HEK293 (cell line): Measurements from ENCODE around the gene LAMC3.

Experiments used
- PRDM1 ChIP-seq: fragments of 450-650 bp; formaldehyde crosslinking; IDR thresholded peaks from 2 replicates; pipeline ENCODE4; 2016; ENCODE audit warnings: missing biosample characterization, missing genetic modification characterization
- REPIN1 ChIP-seq: fragments of 450-650 bp; formaldehyde crosslinking; IDR thresholded peaks from 2 replicates; pipeline ENCODE4 v1.5.1; 2017; ENCODE audit warnings: missing biosample characterization, missing genetic modification characterization, low read depth
- YY1 ChIP-seq: fragments of 450-650 bp; formaldehyde crosslinking; IDR thresholded peaks from 2 replicates; pipeline ENCODE4 v1.5.1; 2018; ENCODE audit warnings: missing biosample characterization, missing genetic modification characterization
- ZNF10 ChIP-seq: fragments of 450-650 bp; formaldehyde crosslinking; IDR thresholded peaks from 2 replicates; pipeline ENCODE4 v1.5.1; 2017; ENCODE audit warnings: missing biosample characterization, missing genetic modification characterization
- ZNF24 ChIP-seq: fragments of 450-650 bp; formaldehyde crosslinking; IDR thresholded peaks from 2 replicates; pipeline ENCODE4 v1.5.1; 2016; ENCODE audit warnings: missing biosample characterization, missing genetic modification characterization
- ZNF274 ChIP-seq, 2 experiments: fragments of 200-500 bp in 1 of 2; fragments of 450-650 bp in 1 of 2; sonication (Bioruptor generic) in 1 of 2; formaldehyde crosslinking in 1 of 2; IDR thresholded peaks; 2 replicates each; pipeline versions ENCODE4 v1.5.1 to v1.6.1; 2014 to 2016; ENCODE audit warnings: borderline replicate concordance in 1 of 2, inconsistent platforms in 1 of 2, low read length in 1 of 2, missing biosample characterization in 1 of 2, missing genetic modification characterization in 1 of 2
- ZNF350 ChIP-seq: fragments of 450-650 bp; formaldehyde crosslinking; IDR thresholded peaks from 2 replicates; pipeline ENCODE4 v1.5.0; 2017; ENCODE audit warnings: missing biosample characterization, mild to moderate bottlenecking, missing genetic modification characterization
- ZNF707 ChIP-seq: fragments of 450-650 bp; formaldehyde crosslinking; IDR thresholded peaks from 2 replicates; pipeline ENCODE4 v1.5.1; 2016; ENCODE audit warnings: missing biosample characterization, missing genetic modification characterization
- ZNF776 ChIP-seq: fragments of 450-650 bp; formaldehyde crosslinking; IDR thresholded peaks from 2 replicates; pipeline ENCODE4 v1.5.0; 2017; ENCODE audit warnings: missing biosample characterization, missing genetic modification characterization, borderline replicate concordance
- TF ChIP-seq, protein P1 (sequence below): fragments of 450-650 bp; formaldehyde crosslinking; IDR thresholded peaks from 2 replicates; pipeline ENCODE4 v1.5.1; 2016; ENCODE audit warnings: missing biosample characterization, missing genetic modification characterization
- TF ChIP-seq, protein P2 (sequence below): fragments of 450-650 bp; formaldehyde crosslinking; IDR thresholded peaks from 2 replicates; pipeline ENCODE4 v1.5.1; 2016; ENCODE audit warnings: missing biosample characterization, missing genetic modification characterization
- TF ChIP-seq, protein P3 (sequence below): IDR thresholded peaks from 2 replicates; pipeline ENCODE4 v1.6.1; 2011; ENCODE audit warnings: mild to moderate bottlenecking, low read depth, low read length, borderline replicate concordance

DNA sequence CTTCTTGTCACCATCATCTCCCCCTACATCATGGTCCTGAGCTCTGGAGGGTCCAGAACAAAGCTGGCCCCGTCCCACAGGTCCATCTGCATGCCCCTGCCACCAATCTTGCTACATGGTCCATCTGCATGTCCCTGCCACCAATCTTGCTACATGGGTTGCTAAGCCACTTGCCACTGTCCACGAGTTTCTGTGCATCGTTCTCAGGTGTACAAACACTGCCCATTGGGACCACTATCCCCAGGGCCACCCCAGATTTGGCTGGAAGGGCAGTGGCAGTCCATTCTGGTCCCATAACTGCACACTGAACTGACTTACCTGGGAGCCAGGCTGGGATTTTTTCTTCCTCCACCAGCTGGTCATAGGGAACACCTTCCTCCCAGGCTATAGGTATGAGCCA lies 8.0 kb upstream of the LAMC3 start:
- TF ChIP-seq, protein P1, sequence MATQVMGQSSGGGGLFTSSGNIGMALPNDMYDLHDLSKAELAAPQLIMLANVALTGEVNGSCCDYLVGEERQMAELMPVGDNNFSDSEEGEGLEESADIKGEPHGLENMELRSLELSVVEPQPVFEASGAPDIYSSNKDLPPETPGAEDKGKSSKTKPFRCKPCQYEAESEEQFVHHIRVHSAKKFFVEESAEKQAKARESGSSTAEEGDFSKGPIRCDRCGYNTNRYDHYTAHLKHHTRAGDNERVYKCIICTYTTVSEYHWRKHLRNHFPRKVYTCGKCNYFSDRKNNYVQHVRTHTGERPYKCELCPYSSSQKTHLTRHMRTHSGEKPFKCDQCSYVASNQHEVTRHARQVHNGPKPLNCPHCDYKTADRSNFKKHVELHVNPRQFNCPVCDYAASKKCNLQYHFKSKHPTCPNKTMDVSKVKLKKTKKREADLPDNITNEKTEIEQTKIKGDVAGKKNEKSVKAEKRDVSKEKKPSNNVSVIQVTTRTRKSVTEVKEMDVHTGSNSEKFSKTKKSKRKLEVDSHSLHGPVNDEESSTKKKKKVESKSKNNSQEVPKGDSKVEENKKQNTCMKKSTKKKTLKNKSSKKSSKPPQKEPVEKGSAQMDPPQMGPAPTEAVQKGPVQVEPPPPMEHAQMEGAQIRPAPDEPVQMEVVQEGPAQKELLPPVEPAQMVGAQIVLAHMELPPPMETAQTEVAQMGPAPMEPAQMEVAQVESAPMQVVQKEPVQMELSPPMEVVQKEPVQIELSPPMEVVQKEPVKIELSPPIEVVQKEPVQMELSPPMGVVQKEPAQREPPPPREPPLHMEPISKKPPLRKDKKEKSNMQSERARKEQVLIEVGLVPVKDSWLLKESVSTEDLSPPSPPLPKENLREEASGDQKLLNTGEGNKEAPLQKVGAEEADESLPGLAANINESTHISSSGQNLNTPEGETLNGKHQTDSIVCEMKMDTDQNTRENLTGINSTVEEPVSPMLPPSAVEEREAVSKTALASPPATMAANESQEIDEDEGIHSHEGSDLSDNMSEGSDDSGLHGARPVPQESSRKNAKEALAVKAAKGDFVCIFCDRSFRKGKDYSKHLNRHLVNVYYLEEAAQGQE (tag by site-specific recombination): no peak
- TF ChIP-seq ZNF24 (tag by site-specific recombination) (no peak), PRDM1 (tag by site-specific recombination) (no peak), ZNF707 (tag by site-specific recombination) (no peak), ZNF274 (IDR thresholded peaks at IDR 0.05; ENCODE audit: low read length) (no peak), ZNF274 (tag by site-specific recombination; IDR thresholded peaks at IDR 0.05; ENCODE audit: borderline replicate concordance) (no peak), ZNF776 (no peak), YY1 (tag by site-specific recombination) (no peak), REPIN1 (tag by site-specific recombination) (no peak), ZNF10 (tag by site-specific recombination) (no peak), ZNF350 (tag by site-specific recombination) (no peak)
- TF ChIP-seq, protein P2, sequence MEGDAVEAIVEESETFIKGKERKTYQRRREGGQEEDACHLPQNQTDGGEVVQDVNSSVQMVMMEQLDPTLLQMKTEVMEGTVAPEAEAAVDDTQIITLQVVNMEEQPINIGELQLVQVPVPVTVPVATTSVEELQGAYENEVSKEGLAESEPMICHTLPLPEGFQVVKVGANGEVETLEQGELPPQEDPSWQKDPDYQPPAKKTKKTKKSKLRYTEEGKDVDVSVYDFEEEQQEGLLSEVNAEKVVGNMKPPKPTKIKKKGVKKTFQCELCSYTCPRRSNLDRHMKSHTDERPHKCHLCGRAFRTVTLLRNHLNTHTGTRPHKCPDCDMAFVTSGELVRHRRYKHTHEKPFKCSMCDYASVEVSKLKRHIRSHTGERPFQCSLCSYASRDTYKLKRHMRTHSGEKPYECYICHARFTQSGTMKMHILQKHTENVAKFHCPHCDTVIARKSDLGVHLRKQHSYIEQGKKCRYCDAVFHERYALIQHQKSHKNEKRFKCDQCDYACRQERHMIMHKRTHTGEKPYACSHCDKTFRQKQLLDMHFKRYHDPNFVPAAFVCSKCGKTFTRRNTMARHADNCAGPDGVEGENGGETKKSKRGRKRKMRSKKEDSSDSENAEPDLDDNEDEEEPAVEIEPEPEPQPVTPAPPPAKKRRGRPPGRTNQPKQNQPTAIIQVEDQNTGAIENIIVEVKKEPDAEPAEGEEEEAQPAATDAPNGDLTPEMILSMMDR (tag by site-specific recombination): no peak
- TF ChIP-seq, protein P3, sequence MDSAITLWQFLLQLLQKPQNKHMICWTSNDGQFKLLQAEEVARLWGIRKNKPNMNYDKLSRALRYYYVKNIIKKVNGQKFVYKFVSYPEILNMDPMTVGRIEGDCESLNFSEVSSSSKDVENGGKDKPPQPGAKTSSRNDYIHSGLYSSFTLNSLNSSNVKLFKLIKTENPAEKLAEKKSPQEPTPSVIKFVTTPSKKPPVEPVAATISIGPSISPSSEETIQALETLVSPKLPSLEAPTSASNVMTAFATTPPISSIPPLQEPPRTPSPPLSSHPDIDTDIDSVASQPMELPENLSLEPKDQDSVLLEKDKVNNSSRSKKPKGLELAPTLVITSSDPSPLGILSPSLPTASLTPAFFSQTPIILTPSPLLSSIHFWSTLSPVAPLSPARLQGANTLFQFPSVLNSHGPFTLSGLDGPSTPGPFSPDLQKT: no peak
